Activated CD4-positive, alpha-beta memory T cell treated with anti-CD3 and anti-CD28 coated beads, Interleukin-2, amount 10 ng/mL, durations not matched to agents 7 days and 5 days (primary cell): Measurements from ENCODE around the gene FIBP. TPM values are rescaled to one million over a fixed set of nuclear protein-coding genes. Genes with fewer than 3 reads are reported as not detected.

ENCODE experiments used
- CTCF ChIA-PET: fragments of 350-600 bp; sonication (Branson Sonifier 250); formaldehyde crosslinking; loops from one replicate; lab custom pipeline; 2021; ENCODE audit warnings: antibody characterized with exemption, inconsistent platforms; lab: Charles Lee
- POLR2A ChIA-PET: fragments of 350-600 bp; sonication (Branson Sonifier 250); formaldehyde crosslinking; loops from one replicate; lab custom pipeline; 2021; ENCODE audit warnings: antibody characterized with exemption; lab: Charles Lee
- DNase-seq: peaks from one replicate; pipeline ENCODE4 v3.0.0-alpha.2; 2020
- H3K27ac Mint-ChIP-seq: one replicate; pipeline ENCODE4 v1.8.0; 2021; ENCODE audit warnings: mild to moderate bottlenecking, mixed read lengths
- H3K27me3 Mint-ChIP-seq: one replicate; pipeline ENCODE4 v1.8.0; 2021; ENCODE audit warnings: mixed read lengths
- H3K36me3 Mint-ChIP-seq: one replicate; pipeline ENCODE4 v1.8.0; 2021; ENCODE audit warnings: low read depth, mixed read lengths
- H3K4me1 Mint-ChIP-seq: one replicate; pipeline ENCODE4 v1.8.0; 2021; ENCODE audit warnings: mixed read lengths
- H3K4me3 Mint-ChIP-seq: one replicate; pipeline ENCODE4 v1.8.0; 2021; ENCODE audit warnings: mild to moderate bottlenecking, mixed read lengths
- H3K9me3 Mint-ChIP-seq: one replicate; pipeline ENCODE4 v1.8.0; 2021; ENCODE audit warnings: mixed read lengths
- total RNA-seq, 2 experiments: library from RNA; stranded (reverse); gene quantifications; one replicate each; pipeline ENCODE4 v1.2.3, GENCODE V29; 2021

Gene FIBP
- total RNA-seq, result 10 to 100 TPM; 71.7 to 77.4 TPM

DNA sequence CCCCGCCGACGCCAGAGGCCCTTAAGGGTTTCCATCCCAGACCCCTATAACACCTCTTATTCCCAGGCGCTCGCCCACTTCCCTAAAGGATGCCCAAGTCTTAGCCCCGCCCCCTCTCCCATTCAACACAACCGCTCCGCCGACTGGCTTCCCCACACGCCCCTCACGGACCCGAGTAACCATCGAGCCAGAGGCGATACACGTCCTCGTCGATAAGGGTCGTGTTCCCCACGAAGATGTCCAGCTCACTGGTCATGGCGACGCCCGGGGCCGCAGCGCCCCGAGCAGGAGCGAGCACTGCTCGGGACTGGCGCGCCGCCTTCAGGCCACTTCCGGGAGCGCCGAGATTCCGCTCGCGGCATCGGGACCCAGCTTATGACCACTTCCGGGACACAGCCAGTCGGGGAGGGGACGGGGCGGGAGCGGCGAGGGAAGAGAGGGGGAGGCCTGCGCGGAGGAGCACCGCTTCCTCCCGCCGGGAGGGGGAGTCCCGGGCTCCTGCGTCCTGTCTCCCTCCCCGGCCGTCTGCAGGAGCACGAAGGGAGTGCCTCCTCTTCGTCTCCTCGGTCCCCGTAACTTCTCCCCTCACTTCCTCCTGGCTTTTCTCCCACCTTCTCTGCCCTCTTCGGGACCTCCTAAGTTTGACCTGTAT is at the start of gene FIBP:
FIBP (minus strand) TSS at position 309 of the 652 bp plus-strand sequence; CDS start at position 256, 53 bp downstream.
- Mint-ChIP-seq H3K27ac (peak within 1 kb of the TSS; percentile 90), H3K4me3 (peak within 1 kb of the TSS; percentile 97), H3K4me1 (peaks cover 74% of the 10 kb centered on the region), H3K36me3 (peaks cover 40% of the 10 kb centered on the region), H3K27me3 (no peaks in the 10 kb centered on the region), H3K9me3 (no peaks in the 10 kb centered on the region)
- ChIA-PET CTCF (interaction anchor here (0.6 to 10.0 kb wide), 34 partner anchors 9 to 622 kb away, joined by 3 to 251 read pairs (median 7); partner anchors contain the start of genes AP5B1, BANF1, C11orf68 and CFL1), POLR2A (interaction anchor here (0.6 to 11.5 kb wide), 19 partner anchors 9 to 389 kb away, joined by 3 to 284 read pairs (median 16); partner anchors contain the start of genes BANF1, C11orf68, CFL1 and CTSW)
- DNase-seq, result peak; percentile 98

GRCh38 chr11:65937766-65938165 is 49.5 kb upstream of the FIBP start:
- H3K36me3 Mint-ChIP-seq, result no peaks in the 10 kb centered on the region
- CTCF ChIA-PET, result interaction anchor here (0.9 to 1.9 kb wide), 2 partner anchors 15 to 53 kb away, joined by 3 to 7 read pairs; no protein-coding TSS in a partner anchor
- peaks cover 11% of the 10 kb centered on the region for H3K27me3 Mint-ChIP-seq
- H3K27ac Mint-ChIP-seq, result no peak overlapping the region
- POLR2A ChIA-PET, result interaction anchor here (0.9 to 1.9 kb wide), 4 partner anchors 9 to 47 kb away, joined by 4 to 6 read pairs (median 4); no protein-coding TSS in a partner anchor
- H3K4me1 Mint-ChIP-seq, result peaks cover 8% of the 10 kb centered on the region
- no peak for DNase-seq
- no peak overlapping the region for H3K4me3 Mint-ChIP-seq
- H3K9me3 Mint-ChIP-seq, result no peaks in the 10 kb centered on the region

DNA sequence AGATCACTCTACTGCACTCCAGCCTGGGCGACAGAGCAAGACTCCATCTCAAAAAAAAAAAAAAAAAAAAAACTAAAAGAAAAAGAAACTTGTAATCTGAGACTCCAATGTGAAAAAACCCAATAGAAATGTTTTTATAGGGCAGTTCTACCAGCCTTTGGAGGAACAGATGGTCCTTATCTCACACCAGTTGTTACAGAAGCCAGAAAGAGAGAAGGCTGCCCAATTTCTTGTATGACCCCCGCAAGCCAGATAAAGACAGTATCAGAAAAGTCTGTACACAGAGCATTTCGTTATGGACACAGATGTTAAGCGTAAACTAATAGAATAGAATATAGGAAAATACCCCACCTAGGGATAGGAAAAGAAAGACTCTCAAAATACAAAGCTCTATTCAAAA is 45.7 kb upstream of the FIBP start:
- no peaks in the 10 kb centered on the region for H3K36me3 Mint-ChIP-seq
- POLR2A ChIA-PET, result no interaction called here

DNA sequence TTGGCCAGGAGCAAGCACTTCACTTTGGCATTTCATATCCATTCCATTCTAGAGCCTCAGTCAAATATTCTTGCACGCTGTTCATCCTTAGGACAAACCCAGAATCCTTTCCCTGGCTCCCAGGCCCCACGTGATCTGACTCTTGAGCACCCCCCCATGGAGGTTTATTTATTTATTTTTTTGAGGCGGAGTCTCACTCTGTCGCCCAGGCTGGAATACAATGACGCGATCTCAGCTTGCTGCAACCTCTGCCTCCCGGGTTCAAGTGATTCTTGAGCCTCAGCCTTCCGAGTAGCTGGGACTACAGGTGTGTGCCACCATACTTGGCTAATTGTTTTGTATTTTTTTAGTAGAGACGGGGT is 44.3 kb upstream of the FIBP start:
- Mint-ChIP-seq H3K36me3 (no peaks in the 10 kb centered on the region), H3K4me3 (no peak overlapping the region), H3K9me3 (no peaks in the 10 kb centered on the region), H3K27me3 (peaks cover 7% of the 10 kb centered on the region), H3K4me1 (peaks cover 38% of the 10 kb centered on the region), H3K27ac (no peak overlapping the region)
- CTCF ChIA-PET, result interaction anchor here (0.6 to 3.0 kb wide), 6 partner anchors 13 to 221 kb away, joined by 3 to 14 read pairs (median 4); partner anchors contain the start of genes CCDC85B and FIBP
- no peak for DNase-seq
- POLR2A ChIA-PET, result interaction anchor here (1.1 to 1.6 kb wide), 3 partner anchors 26 to 44 kb away, joined by 3 to 5 read pairs (median 4); partner anchors contain the start of gene FIBP

More for the DNA sequence above, 45.7 kb upstream of the FIBP start:
- Mint-ChIP-seq H3K4me1 (peaks cover 25% of the 10 kb centered on the region), H3K27ac (no peak overlapping the region), H3K9me3 (no peaks in the 10 kb centered on the region), H3K4me3 (no peak overlapping the region), H3K27me3 (peaks cover 9% of the 10 kb centered on the region)
- CTCF ChIA-PET, result interaction anchor here (3.0 kb wide), 1 partner anchor 45 kb away, joined by 14 read pairs; the partner anchor contains the start of genes CCDC85B and FIBP
- DNase-seq, result no peak

- no peaks in the 10 kb centered on the region for H3K36me3 Mint-ChIP-seq
- peaks cover 44% of the 10 kb centered on the region for H3K4me1 Mint-ChIP-seq
- no peak overlapping the region for H3K4me3 Mint-ChIP-seq
- H3K27me3 Mint-ChIP-seq, result peaks cover 3% of the 10 kb centered on the region
- CTCF ChIA-PET, result interaction anchor here (0.7 to 3.0 kb wide), 6 partner anchors 10 to 221 kb away, joined by 3 to 14 read pairs (median 3); partner anchors contain the start of genes CCDC85B and FIBP
- DNase-seq, result no peak
- no peaks in the 10 kb centered on the region for H3K9me3 Mint-ChIP-seq
- peak overlapping the region; percentile 59 for H3K27ac Mint-ChIP-seq
- POLR2A ChIA-PET, result interaction anchor here (1.0 to 1.6 kb wide), 5 partner anchors 20 to 80 kb away, joined by 3 to 5 read pairs (median 4); partner anchors contain the start of gene FIBP
These were observed 43.7 kb upstream of the FIBP start for GRCh38 chr11:65931773-65932557.

- DNase-seq, result no peak
- peak overlapping the region; percentile 95 for H3K27ac Mint-ChIP-seq
- ChIA-PET POLR2A (interaction anchor here (0.7 to 3.0 kb wide), 13 partner anchors 9 to 95 kb away, joined by 3 to 35 read pairs (median 5); partner anchors contain the start of genes BANF1, C11orf68, CCDC85B and DRAP1), CTCF (interaction anchor here (0.8 to 4.9 kb wide), 5 partner anchors 8 to 69 kb away, joined by 3 to 43 read pairs (median 7); partner anchors contain the start of genes CCDC85B, FIBP and MUS81)
- peaks cover 48% of the 10 kb centered on the region for H3K4me1 Mint-ChIP-seq
- no peaks in the 10 kb centered on the region for H3K27me3 Mint-ChIP-seq
- H3K9me3 Mint-ChIP-seq, result no peaks in the 10 kb centered on the region
- no peaks in the 10 kb centered on the region for H3K36me3 Mint-ChIP-seq
- peak overlapping the region; percentile 69 for H3K4me3 Mint-ChIP-seq
These were observed 40.4 kb upstream of the FIBP start for GRCh38 chr11:65928667-65929066.

GRCh38 chr11:65927904-65928397 is 39.7 kb upstream of the FIBP start:
- Mint-ChIP-seq H3K36me3 (no peaks in the 10 kb centered on the region), H3K27ac (peak overlapping the region; percentile 95), H3K4me1 (peaks cover 48% of the 10 kb centered on the region), H3K27me3 (no peaks in the 10 kb centered on the region), H3K9me3 (no peaks in the 10 kb centered on the region), H3K4me3 (peak overlapping the region; percentile 69)
- POLR2A ChIA-PET, result interaction anchor here (0.6 to 3.0 kb wide), 16 partner anchors 9 to 272 kb away, joined by 3 to 35 read pairs (median 5); partner anchors contain the start of genes BANF1, C11orf68, CCDC85B and DRAP1
- CTCF ChIA-PET, result interaction anchor here (0.7 to 4.9 kb wide), 9 partner anchors 9 to 1183 kb away, joined by 3 to 43 read pairs (median 3); partner anchors contain the start of genes CCDC85B, FIBP and MUS81
- peak; percentile 87 for DNase-seq

GRCh38 chr11:65925397-65925796 is 37.1 kb upstream of the FIBP start:
- CTCF ChIA-PET, result interaction anchor here (0.6 to 1.1 kb wide), 2 partner anchors 13 to 57 kb away, joined by 3 read pairs; no protein-coding TSS in a partner anchor
- peaks cover 41% of the 10 kb centered on the region for H3K4me1 Mint-ChIP-seq

DNA sequence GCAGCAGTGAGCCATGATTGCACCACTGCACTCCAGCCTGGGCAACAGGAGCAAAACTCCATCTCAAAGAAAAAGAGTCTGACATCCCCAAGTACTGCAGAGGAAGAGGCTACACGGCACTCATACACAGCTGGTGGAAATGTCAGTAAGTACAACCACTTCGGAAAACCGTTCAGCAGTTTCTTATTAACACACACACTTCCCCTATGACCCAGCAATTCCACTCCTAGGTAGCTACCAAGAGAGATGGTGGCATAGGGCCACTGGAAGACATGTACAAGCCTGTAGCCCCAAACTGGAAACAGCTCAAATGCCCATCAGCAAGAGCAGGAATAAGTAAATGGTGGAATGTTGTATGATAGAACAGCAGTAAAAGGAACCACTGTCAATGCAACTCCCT is 34.3 kb upstream of the FIBP start:
- Mint-ChIP-seq H3K36me3 (peaks cover 24% of the 10 kb centered on the region), H3K9me3 (no peaks in the 10 kb centered on the region), H3K27ac (no peak overlapping the region), H3K4me3 (peak overlapping the region; percentile 32), H3K4me1 (peaks cover 32% of the 10 kb centered on the region), H3K27me3 (no peaks in the 10 kb centered on the region)
- ChIA-PET POLR2A (interaction anchor here (1.4 to 3.3 kb wide), 3 partner anchors 29 to 38 kb away, joined by 5 to 12 read pairs (median 6); partner anchors contain the start of gene CCDC85B), CTCF (interaction anchor here (0.8 to 3.5 kb wide), 5 partner anchors 9 to 33 kb away, joined by 3 to 18 read pairs (median 3); partner anchors contain the start of genes CCDC85B and FIBP)
- no peak for DNase-seq

More at GRCh38 chr11:65925397-65925796, 37.1 kb upstream of the FIBP start:
- no peaks in the 10 kb centered on the region for H3K27me3 Mint-ChIP-seq
- no peak for DNase-seq
- H3K9me3 Mint-ChIP-seq, result no peaks in the 10 kb centered on the region
- POLR2A ChIA-PET, result interaction anchor here (3.3 kb wide), 1 partner anchor 35 kb away, joined by 12 read pairs; the partner anchor contains the start of gene CCDC85B
- peaks cover 15% of the 10 kb centered on the region for H3K36me3 Mint-ChIP-seq
- H3K27ac Mint-ChIP-seq, result peak overlapping the region; percentile 5
- H3K4me3 Mint-ChIP-seq, result no peak overlapping the region

DNA sequence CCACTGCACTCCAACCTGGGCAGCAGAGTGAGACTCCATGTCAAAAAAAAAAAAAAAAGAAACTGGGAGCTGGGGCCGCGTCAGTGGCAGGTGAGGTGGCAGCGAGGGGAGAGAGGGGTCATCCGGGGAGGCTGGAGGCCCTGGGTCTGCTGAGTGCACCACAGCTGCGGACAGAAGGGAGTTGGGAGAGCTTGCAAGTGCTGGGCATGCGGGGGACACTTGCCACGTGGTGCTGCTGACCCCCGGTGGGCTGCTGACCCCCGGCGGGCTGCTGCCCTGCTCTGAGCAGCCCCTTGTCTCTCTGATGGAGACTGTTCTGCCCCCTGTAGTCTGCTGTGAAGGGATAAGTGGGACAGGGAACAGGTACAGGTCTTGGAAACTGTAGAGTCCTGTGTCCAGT is 33.6 kb upstream of the FIBP start:
- H3K4me1 Mint-ChIP-seq, result peaks cover 32% of the 10 kb centered on the region
- no peaks in the 10 kb centered on the region for H3K9me3 Mint-ChIP-seq
- no peak overlapping the region for H3K27ac Mint-ChIP-seq
- no peak for DNase-seq
- ChIA-PET POLR2A (interaction anchor here (1.4 to 2.9 kb wide), 3 partner anchors 28 to 39 kb away, joined by 5 to 16 read pairs (median 6); partner anchors contain the start of gene CCDC85B), CTCF (interaction anchor here (0.8 to 3.5 kb wide), 3 partner anchors 9 to 32 kb away, joined by 3 to 18 read pairs (median 3); partner anchors contain the start of genes CCDC85B and FIBP)
- no peaks in the 10 kb centered on the region for H3K27me3 Mint-ChIP-seq
- H3K36me3 Mint-ChIP-seq, result peaks cover 28% of the 10 kb centered on the region
- peak overlapping the region; percentile 32 for H3K4me3 Mint-ChIP-seq

GRCh38 chr11:65921033-65921555 is 32.8 kb upstream of the FIBP start:
- H3K27ac Mint-ChIP-seq, result peak overlapping the region; percentile 21
- peak overlapping the region; percentile 93 for H3K4me3 Mint-ChIP-seq
- no peaks in the 10 kb centered on the region for H3K9me3 Mint-ChIP-seq
- ChIA-PET CTCF (interaction anchor here (1.1 to 3.5 kb wide), 2 partner anchors 29 to 31 kb away, joined by 3 to 18 read pairs; partner anchors contain the start of genes CCDC85B and FIBP), POLR2A (interaction anchor here (1.8 to 2.9 kb wide), 4 partner anchors 27 to 40 kb away, joined by 6 to 16 read pairs (median 7); partner anchors contain the start of genes CCDC85B and SART1)
- H3K36me3 Mint-ChIP-seq, result peaks cover 30% of the 10 kb centered on the region
- H3K4me1 Mint-ChIP-seq, result peaks cover 36% of the 10 kb centered on the region
- DNase-seq, result no peak
- no peaks in the 10 kb centered on the region for H3K27me3 Mint-ChIP-seq
